ENCODE results near the gene EIF1B.

GRCh38 chr3:40294434-40294833 is 15.1 kb upstream of the EIF1B start:
- TF ChIP-seq CTCF (IDR thresholded peaks at IDR 0.05; ENCODE audit: low read depth, low read length, poor library complexity, severe bottlenecking): no peak
- TF ChIP-seq EZH2phosphoT487 (IDR thresholded peaks at IDR 0.05; ENCODE audit: borderline replicate concordance, low read length): no peak

Measured in DOHH2 (cell line).